Body of pancreas (tissue), 4 donors: ENCODE data around the gene PDLIM7.

Source experiments
- POLR2A ChIP-seq, 3 donors: fragments of 450-650 bp; IDR thresholded peaks; one replicate each; pipeline ENCODE4 v1.6.1; 2016; ENCODE audit warnings: antibody characterized with exemption in 3 of 3, mild to moderate bottlenecking in 2 of 3
- TF ChIP-seq, protein P1 (sequence below), 7 experiments: fragments of 450-650 bp in 4 of 7; fragments of 200-600 bp in 3 of 7; sonication (generic) in 3 of 7; IDR thresholded peaks; one replicate each; pipeline ENCODE4 v1.5.1; 2016 to 2019; ENCODE audit warnings: antibody characterized with exemption in 7 of 7

GRCh38 chr5:177462021-177462670 lies 35.3 kb downstream of the PDLIM7 start:
- TF ChIP-seq, protein P1, sequence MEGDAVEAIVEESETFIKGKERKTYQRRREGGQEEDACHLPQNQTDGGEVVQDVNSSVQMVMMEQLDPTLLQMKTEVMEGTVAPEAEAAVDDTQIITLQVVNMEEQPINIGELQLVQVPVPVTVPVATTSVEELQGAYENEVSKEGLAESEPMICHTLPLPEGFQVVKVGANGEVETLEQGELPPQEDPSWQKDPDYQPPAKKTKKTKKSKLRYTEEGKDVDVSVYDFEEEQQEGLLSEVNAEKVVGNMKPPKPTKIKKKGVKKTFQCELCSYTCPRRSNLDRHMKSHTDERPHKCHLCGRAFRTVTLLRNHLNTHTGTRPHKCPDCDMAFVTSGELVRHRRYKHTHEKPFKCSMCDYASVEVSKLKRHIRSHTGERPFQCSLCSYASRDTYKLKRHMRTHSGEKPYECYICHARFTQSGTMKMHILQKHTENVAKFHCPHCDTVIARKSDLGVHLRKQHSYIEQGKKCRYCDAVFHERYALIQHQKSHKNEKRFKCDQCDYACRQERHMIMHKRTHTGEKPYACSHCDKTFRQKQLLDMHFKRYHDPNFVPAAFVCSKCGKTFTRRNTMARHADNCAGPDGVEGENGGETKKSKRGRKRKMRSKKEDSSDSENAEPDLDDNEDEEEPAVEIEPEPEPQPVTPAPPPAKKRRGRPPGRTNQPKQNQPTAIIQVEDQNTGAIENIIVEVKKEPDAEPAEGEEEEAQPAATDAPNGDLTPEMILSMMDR (IDR thresholded peaks at IDR 0.05), result no peak
- TF ChIP-seq POLR2A (IDR thresholded peaks at IDR 0.05), result no peak
